Fibroblast of peridontal ligament (primary cell): Measurements from ENCODE around the gene BRD1.

Experiments
- DNase-seq: peaks from one replicate; pipeline ENCODE4 v3.0.0-alpha.2; 2010; ENCODE audit errors: extremely low read depth

Gene BRD1

GRCh38 chr22:49753276-49753890, 74.3 kb downstream of the BRD1 start:
- DNase-seq: no peak

DNA sequence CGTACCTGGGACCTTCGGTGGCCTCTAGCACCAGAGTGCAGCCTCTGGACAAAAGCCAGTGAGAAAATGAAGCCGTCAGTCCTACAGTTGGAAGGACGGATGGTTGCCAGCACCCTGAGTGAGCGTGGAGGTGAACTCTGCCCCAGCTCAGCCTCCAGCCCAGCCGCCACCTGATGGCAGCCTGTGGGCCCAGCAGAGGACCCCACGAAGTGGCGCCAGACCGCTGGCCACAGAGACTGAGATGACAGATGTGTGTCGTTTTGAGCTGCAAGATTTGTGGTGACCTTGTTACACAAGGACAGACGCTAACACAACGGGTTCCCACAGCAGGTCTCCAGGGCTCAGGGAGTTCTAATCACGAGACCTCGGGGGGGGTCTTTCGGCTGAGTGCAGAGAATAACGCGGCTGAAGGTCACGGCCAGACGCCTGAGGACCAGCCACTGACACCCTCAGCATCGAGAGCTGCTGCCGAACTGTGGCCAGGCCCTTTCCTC, 75.0 kb downstream of the BRD1 start:
- no peak for DNase-seq

GRCh38 chr22:49751966-49752597, 75.6 kb downstream of the BRD1 start:
- DNase-seq: no peak

GRCh38 chr22:49751318-49751965, 76.2 kb downstream of the BRD1 start:
- DNase-seq: no peak

GRCh38 chr22:49749885-49750510, 77.7 kb downstream of the BRD1 start:
- no peak for DNase-seq

GRCh38 chr22:49749227-49749626, 78.4 kb downstream of the BRD1 start:
- no peak for DNase-seq

GRCh38 chr22:49748514-49748913, 79.2 kb downstream of the BRD1 start:
- no peak for DNase-seq

DNA sequence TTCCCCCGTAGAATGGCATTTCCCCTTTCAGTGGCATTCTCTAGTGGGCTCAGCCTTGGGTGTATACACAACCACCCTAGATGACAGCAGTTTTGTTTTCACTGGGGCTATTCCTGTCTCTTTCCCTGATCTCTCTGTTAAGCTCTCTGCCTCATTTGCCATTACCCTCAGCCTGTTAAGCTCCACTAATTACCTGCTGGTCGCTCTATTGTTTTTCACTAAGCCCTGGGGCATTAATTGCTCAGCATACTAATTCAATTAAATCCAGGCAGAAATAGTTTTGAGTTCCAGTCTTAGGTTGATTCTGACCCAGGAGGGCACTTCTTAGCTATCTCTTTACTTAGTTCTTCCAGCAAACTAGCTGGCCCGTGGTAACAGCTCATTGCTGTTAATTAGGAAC, 80.0 kb downstream of the BRD1 start:
- no peak for DNase-seq

DNA sequence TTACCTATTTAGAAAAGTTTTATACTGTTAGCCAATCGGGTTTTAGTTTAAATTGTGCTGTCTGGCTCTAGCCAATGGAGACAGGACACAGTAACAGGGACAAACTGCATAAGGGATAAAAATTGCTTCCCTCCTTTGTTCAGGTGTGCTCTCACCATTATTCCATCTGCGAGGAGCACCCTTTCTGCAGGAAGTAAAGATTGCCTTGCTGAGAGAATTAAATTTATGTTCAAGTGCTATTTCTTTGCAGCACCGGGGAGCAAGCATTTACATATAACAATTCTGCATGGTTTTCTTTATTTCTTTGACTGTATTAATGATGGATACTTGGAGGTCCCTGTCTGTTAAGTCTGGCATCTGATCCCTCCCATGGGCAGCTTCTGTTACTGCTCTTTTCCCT, 80.5 kb downstream of the BRD1 start:
- no peak for DNase-seq

GRCh38 chr22:49746065-49746464, 81.6 kb downstream of the BRD1 start:
- DNase-seq: no peak

DNA sequence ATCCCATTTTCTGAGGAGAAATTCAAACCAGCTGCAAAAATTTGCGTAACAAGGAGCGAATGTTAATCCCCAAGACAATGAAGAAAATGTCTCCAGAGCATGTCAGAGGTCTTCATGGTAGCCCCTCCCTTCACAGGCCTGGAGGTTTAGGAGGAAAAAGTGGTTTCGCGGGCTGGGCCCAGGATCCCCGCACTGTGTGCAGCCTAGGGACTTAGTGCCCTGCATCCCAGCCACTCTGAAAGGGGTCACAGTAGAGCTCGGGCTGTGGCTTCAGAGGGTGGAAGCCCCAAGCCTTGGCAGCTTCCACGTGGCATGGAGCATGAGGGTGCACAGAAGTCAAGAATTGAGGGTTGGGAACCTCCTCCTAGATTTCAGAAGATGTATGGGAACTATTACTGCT, 87.4 kb downstream of the BRD1 start:
- DNase-seq: no peak

GRCh38 chr22:49739138-49739537, 88.5 kb downstream of the BRD1 start:
- DNase-seq: no peak

DNA sequence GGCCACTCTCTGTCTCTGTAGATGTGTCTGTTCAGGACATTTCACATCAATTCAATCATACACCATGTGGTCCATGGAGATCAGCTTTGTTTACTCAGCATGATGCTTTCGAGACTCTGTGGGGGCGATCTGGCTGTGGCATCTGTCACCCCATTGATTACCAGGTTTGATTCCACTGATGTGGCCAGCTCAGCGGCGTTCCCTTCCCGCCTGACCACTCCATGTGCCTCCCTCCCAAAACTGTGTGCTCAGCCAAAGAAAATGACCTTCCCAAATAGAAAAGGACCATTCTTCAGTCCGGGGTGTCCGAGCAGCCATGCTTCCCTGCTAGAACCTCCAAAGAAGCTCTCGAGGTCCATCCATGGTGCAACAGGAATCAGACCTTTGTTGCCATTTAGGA, 89.1 kb downstream of the BRD1 start:
- DNase-seq: no peak

DNA sequence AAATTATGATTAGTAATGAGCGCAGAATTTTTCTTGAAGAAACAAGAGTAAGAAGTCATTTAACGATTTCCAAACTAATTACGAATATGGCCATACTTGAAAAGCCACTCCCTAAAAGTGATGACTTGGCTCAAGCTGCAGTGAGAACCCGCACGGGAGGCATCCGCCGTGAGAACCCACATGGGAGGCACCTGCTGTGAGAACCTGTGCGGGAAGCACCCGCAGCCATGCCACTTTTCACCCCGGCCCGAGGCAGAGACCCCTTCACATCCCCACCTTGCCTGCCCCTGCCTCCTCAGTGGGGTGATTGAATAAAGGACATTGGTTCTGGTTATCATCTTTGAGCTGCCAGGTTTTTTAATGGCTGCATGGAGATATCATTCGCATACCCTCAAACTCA, 89.7 kb downstream of the BRD1 start:
- no peak for DNase-seq

GRCh38 chr22:49737101-49737551, 90.5 kb downstream of the BRD1 start:
- no peak for DNase-seq

- DNase-seq: no peak
Measured at GRCh38 chr22:49736538-49736937, 91.1 kb downstream of the BRD1 start.

GRCh38 chr22:49735901-49736421, 91.7 kb downstream of the BRD1 start:
- no peak for DNase-seq

- no peak for DNase-seq
Measured at GRCh38 chr22:49735411-49735900, 92.2 kb downstream of the BRD1 start.

- DNase-seq: no peak
Measured at GRCh38 chr22:49734882-49735281, 92.8 kb downstream of the BRD1 start.

DNA sequence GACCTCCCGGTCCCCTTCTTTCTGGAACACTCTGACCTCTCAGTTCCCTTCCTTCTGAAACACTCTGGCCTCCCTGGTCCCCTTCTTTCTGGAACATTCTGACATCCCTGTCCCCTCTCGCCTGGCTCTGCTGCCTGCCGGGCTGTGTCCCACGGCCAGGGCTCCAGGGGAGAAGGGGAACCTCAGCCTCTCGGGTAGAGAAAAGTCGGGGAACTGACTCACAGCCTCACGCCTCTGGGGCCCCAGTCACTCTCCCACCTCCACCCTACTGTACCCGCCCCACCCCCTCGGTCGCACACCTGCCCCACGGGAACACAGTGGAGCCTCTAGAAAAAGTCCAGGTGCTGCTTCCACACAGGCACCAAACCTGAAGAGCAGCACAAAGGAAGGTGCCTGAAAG, 93.3 kb downstream of the BRD1 start:
- DNase-seq: no peak

DNA sequence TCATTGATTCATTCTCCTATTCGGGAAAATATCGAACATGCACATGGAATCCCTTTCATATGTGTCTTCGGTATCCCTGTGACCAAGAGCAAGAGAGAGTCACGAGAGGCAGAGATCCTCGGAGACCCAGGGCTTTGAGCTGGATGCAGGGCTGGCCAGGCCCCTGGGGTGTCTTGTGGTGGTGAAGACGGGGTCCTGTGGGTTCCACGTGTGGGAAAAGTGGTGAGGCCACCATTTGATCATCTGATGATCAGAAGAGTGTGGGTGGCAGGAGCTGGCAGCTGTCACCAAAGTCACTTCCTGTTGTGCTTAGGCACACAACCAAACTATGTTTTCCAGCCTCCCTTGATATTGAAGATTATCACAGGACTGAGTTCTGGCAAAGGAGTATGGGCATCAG, 94.0 kb downstream of the BRD1 start:
- no peak for DNase-seq

DNA sequence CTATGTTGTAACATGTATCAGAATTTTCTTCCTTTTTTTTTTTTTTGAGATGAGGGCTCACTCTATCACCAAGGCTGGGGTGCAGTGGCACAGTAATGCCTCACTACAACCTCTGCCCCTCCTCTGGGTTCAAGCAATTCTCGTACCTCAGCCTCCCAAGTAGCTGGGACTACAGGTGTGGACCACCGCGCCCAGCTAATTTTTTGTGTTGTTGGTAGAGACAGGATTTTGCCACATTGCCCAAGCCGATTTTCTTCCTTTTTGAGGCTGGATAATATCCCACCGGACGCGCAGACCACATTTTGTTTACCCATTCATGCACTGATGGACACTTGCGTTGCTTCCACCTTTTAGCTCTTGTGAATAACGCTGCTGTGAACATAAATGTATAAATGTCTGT, 97.0 kb downstream of the BRD1 start:
- DNase-seq: no peak
